SK-N-SH (cell line): ENCODE results near the gene INO80D. TPM values are rescaled to one million over a fixed set of nuclear protein-coding genes. Genes with fewer than 3 reads are reported as not detected.

Experiments used
- CTCF ChIA-PET: fragments of 300-600, 350-600 bp; formaldehyde crosslinking; extraction: SDS; loops from one replicate; lab custom pipeline; 2021; lab: Yijun Ruan, JAX
- POLR2A ChIA-PET: fragments of 350-600 bp; sonication (Branson Sonifier 250); formaldehyde crosslinking; extraction: SDS; loops from one replicate; lab custom pipeline; 2020; ENCODE audit warnings: antibody characterized with exemption, inconsistent platforms; lab: Yijun Ruan, JAX
- DNase-seq: peaks from one replicate; pipeline ENCODE4 v3.0.0; 2012
- H2AFZ ChIP-seq: fragments of 200-600 bp; sonication (generic); 2 replicates; pipeline ENCODE4 v1.8.1; 2016; ENCODE audit warnings: antibody characterized with exemption, mild to moderate bottlenecking, low read depth
- H3F3A ChIP-seq: fragments of 200-600 bp; sonication (generic); replicated peaks from 2 replicates; pipeline ENCODE3; 2016; ENCODE audit warnings: antibody characterized with exemption, mild to moderate bottlenecking; ENCODE audit not compliant: insufficient read depth
- H3K27ac ChIP-seq, 2 experiments: fragments of 200-500 bp in 1 of 2; fragments of 200-600 bp in 1 of 2; sonication (Bioruptor generic) in 1 of 2; sonication (generic), shearing (Covaris generic) in 1 of 2; 2 replicates each; pipeline versions ENCODE4 v1.5.1 to v1.6.1; 2014 to 2016; ENCODE audit warnings: low read depth in 2 of 2, inconsistent platforms in 1 of 2, low read length in 1 of 2, mild to moderate bottlenecking in 1 of 2, mixed read lengths in 1 of 2
- H3K27me3 ChIP-seq: fragments of 200-600 bp; sonication (generic), shearing (Covaris generic); 2 replicates; pipeline ENCODE4 v1.6.1; 2016; ENCODE audit warnings: mixed run types; ENCODE audit not compliant: insufficient read depth
- H3K36me3 ChIP-seq, 2 experiments: fragments of 200-500 bp in 1 of 2; fragments of 200-600 bp in 1 of 2; sonication (Bioruptor generic) in 1 of 2; sonication (generic) in 1 of 2; replicated peaks in 1 of 2; 2 replicates each; pipeline versions ENCODE3 to v1.5.1; 2014 to 2016; ENCODE audit warnings: low read length in 1 of 2, mild to moderate bottlenecking in 1 of 2; ENCODE audit not compliant: insufficient read depth in 2 of 2, control insufficient read depth in 1 of 2
- H3K4me1 ChIP-seq, 2 experiments: fragments of 200-500 bp in 1 of 2; fragments of 200-600 bp in 1 of 2; sonication (Bioruptor generic) in 1 of 2; sonication (generic), shearing (Covaris generic) in 1 of 2; 2 replicates each; pipeline versions ENCODE4 v1.5.1 to v1.6.1; 2014 to 2016; ENCODE audit warnings: low read depth in 1 of 2, low read length in 1 of 2, mixed run types in 1 of 2; ENCODE audit not compliant: insufficient read depth in 2 of 2, control insufficient read depth in 1 of 2
- H3K4me2 ChIP-seq: fragments of 200-600 bp; sonication (generic), shearing (Covaris generic); 2 replicates; pipeline ENCODE4 v1.6.1; 2017; ENCODE audit warnings: mixed run types
- H3K4me3 ChIP-seq, 2 experiments: fragments of 200-500 bp in 1 of 2; fragments of 200-600 bp in 1 of 2; sonication (Bioruptor generic) in 1 of 2; sonication (generic), shearing (Covaris generic) in 1 of 2; 2 replicates each; pipeline versions ENCODE4 v1.5.1 to v1.8.1; 2014 to 2016; ENCODE audit warnings: low read depth in 2 of 2, inconsistent platforms in 1 of 2, low read length in 1 of 2, mild to moderate bottlenecking in 1 of 2, mixed read lengths in 1 of 2, moderate library complexity in 1 of 2
- H3K79me2 ChIP-seq: fragments of 200-600 bp; sonication (generic); 2 replicates; pipeline ENCODE4 v1.8.1; 2017; ENCODE audit warnings: mild to moderate bottlenecking; ENCODE audit not compliant: insufficient read depth
- H3K9ac ChIP-seq: fragments of 200-600 bp; sonication (generic); 2 replicates; pipeline ENCODE4 v1.6.1; 2017; ENCODE audit warnings: mixed run types
- H3K9me2 ChIP-seq: fragments of 200-600 bp; sonication (generic); 2 replicates; pipeline ENCODE4 v1.6.1; 2017; ENCODE audit warnings: mixed run types
- H3K9me3 ChIP-seq: fragments of 200-600 bp; sonication (generic); 2 replicates; pipeline ENCODE4 v1.6.1; 2017; ENCODE audit warnings: mixed run types, mild to moderate bottlenecking, moderate library complexity
- H4K20me1 ChIP-seq: fragments of 200-600 bp; sonication (generic); 2 replicates; pipeline ENCODE4 v1.6.1; 2017; ENCODE audit warnings: mild to moderate bottlenecking, mixed run types; ENCODE audit not compliant: insufficient read depth
- CHD2 ChIP-seq: fragments of 150-350 bp; IDR thresholded peaks from 2 replicates; pipeline ENCODE4 v1.6.1; 2018; ENCODE audit warnings: low read length; ENCODE audit not compliant: partially characterized antibody
- CTCF ChIP-seq: fragments of 200-600 bp; sonication (generic); IDR thresholded peaks from 2 replicates; pipeline ENCODE4 v1.6.1; 2017; ENCODE audit warnings: antibody characterized with exemption, mild to moderate bottlenecking, moderate library complexity
- EP300 ChIP-seq, 2 experiments: IDR thresholded peaks; 2 replicates each; pipeline versions ENCODE4 v1.4.0 to v1.6.1; 2012; ENCODE audit warnings: borderline replicate concordance in 1 of 2, low read depth in 1 of 2, low read length in 1 of 2
- FOSL2 ChIP-seq: IDR thresholded peaks from 2 replicates; pipeline ENCODE4 v1.4.0; 2012; ENCODE audit warnings: low read depth, mild to moderate bottlenecking, moderate library complexity, borderline replicate concordance
- GABPA ChIP-seq: IDR thresholded peaks from 2 replicates; pipeline ENCODE4 v1.4.0; 2012; ENCODE audit warnings: low read depth, mild to moderate bottlenecking
- GATA2 ChIP-seq: sonication (generic); formaldehyde crosslinking; IDR thresholded peaks from 2 replicates; pipeline ENCODE4 v1.5.0; 2020; ENCODE audit warnings: mild to moderate bottlenecking, missing genetic modification reagents
- IRF3 ChIP-seq: fragments of 150-350 bp; IDR thresholded peaks from 2 replicates; pipeline ENCODE4 v1.6.1; 2016; ENCODE audit warnings: mild to moderate bottlenecking, low read depth, low read length
- JUND ChIP-seq: IDR thresholded peaks from 2 replicates; pipeline ENCODE4 v1.4.0; 2012
- MEF2A ChIP-seq: IDR thresholded peaks from 2 replicates; pipeline ENCODE4 v1.4.0; 2012; ENCODE audit warnings: low read depth, borderline replicate concordance
- MXI1 ChIP-seq: IDR thresholded peaks from 2 replicates; pipeline ENCODE4 v1.6.1; 2012; ENCODE audit warnings: mild to moderate bottlenecking, low read depth, low read length, improper control_type of control experiment
- NFIC ChIP-seq: IDR thresholded peaks from 2 replicates; pipeline ENCODE4 v1.4.0; 2012; ENCODE audit warnings: borderline replicate concordance
- NRF1 ChIP-seq: IDR thresholded peaks from 2 replicates; pipeline ENCODE4 v1.6.1; 2012; ENCODE audit warnings: low read depth, mild to moderate bottlenecking, low read length
- POLR2AphosphoS5 ChIP-seq: IDR thresholded peaks from 2 replicates; pipeline ENCODE4 v1.6.1; 2012; ENCODE audit warnings: low read depth, low read length
- RCOR1 ChIP-seq: fragments of 150-350 bp; IDR thresholded peaks from 2 replicates; pipeline ENCODE4 v1.6.1; 2017; ENCODE audit warnings: antibody characterized with exemption, low read length
- RXRA ChIP-seq: IDR thresholded peaks from 2 replicates; pipeline ENCODE4 v1.4.0; 2012; ENCODE audit warnings: low read depth, mild to moderate bottlenecking, borderline replicate concordance
- SIN3A ChIP-seq: IDR thresholded peaks from 2 replicates; pipeline ENCODE4 v1.6.1; 2012; ENCODE audit warnings: low read depth, mild to moderate bottlenecking, low read length, moderate library complexity, borderline replicate concordance
- TAF1 ChIP-seq: IDR thresholded peaks from 2 replicates; pipeline ENCODE4 v1.6.1; 2012; ENCODE audit warnings: low read depth, mild to moderate bottlenecking, low read length, moderate library complexity, borderline replicate concordance
- TCF12 ChIP-seq: IDR thresholded peaks from 2 replicates; pipeline ENCODE4 v1.4.0; 2012
- TEAD4 ChIP-seq: IDR thresholded peaks from 2 replicates; pipeline ENCODE4 v1.4.0; 2012; ENCODE audit warnings: mild to moderate bottlenecking, borderline replicate concordance; ENCODE audit not compliant: insufficient read depth
- ZBTB33 ChIP-seq: IDR thresholded peaks from 2 replicates; pipeline ENCODE4 v1.4.0; 2012; ENCODE audit warnings: low read depth, borderline replicate concordance
- WGBS: methylation state at CpG from one replicate; pipeline ENCODE4 v1.1.6; 2017; ENCODE audit warnings: low lambda C conversion rate; 5-methylcytosine and 5-hydroxymethylcytosine counted together
- polyA plus RNA-seq, 3 experiments: library from polyadenylated mRNA; depleted of rRNA; stranded (reverse); fragments of >200 nt; gene quantifications; 2 replicates each; pipeline ENCODE4 v1.2.3, GENCODE V29; 2012

The INO80D gene
- polyA plus RNA-seq, 1 of the 3 experiments (the other 2 are of a cell fraction), result 0.69 TPM

GRCh38 chr2:206068207-206068606, 17.8 kb downstream of the INO80D start:
- CTCF ChIA-PET, result interaction anchor here (0.8 kb wide), 1 partner anchor 14 kb away, joined by 3 read pairs; no protein-coding TSS in a partner anchor
- peaks cover 62% of the 10 kb centered on the region for H3K79me2 ChIP-seq

More at GRCh38 chr2:206068207-206068606, 17.8 kb downstream of the INO80D start:
- WGBS, result 100% methylated on average over 1 of the region's 1 CpG
- H3K27ac ChIP-seq, result no peak overlapping the region
- no peaks in the 10 kb centered on the region for H3K9me2 ChIP-seq
- no peaks in the 10 kb centered on the region for H4K20me1 ChIP-seq
- H3K9ac ChIP-seq, result no peak overlapping the region
- peaks cover 0 to 8% of the 10 kb centered on the region in 2 experiments for H3K36me3 ChIP-seq
- no peak overlapping the region for H3K4me3 ChIP-seq
- H3K4me1 ChIP-seq, result no peaks in the 10 kb centered on the region
- H3K9me3 ChIP-seq, result no peaks in the 10 kb centered on the region
- H3K27me3 ChIP-seq, result no peaks in the 10 kb centered on the region
- no peak overlapping the region for H2AFZ ChIP-seq
- POLR2A ChIA-PET, result no interaction called here
- no peak overlapping the region for H3K4me2 ChIP-seq
- no peak for DNase-seq
- no peak for TF ChIP-seq RCOR1
- TF ChIP-seq JUND, result no peak
- no peak for TF ChIP-seq TEAD4
- TF ChIP-seq NFIC, result no peak
- no peak for TF ChIP-seq GABPA
- no peak for TF ChIP-seq NRF1
- TF ChIP-seq CHD2, result no peak
- TF ChIP-seq TCF12, result no peak
- no peak for TF ChIP-seq EP300 (IDR thresholded peaks at IDR 0.05; ENCODE audit: borderline replicate concordance in 1 of 2, low read depth in 1 of 2, low read length in 1 of 2)
- no peak for TF ChIP-seq GATA2 (CRISPR knock-in tag)
- TF ChIP-seq RXRA, result no peak
- TF ChIP-seq MXI1, result no peak
- TF ChIP-seq CTCF, result no peak
- TF ChIP-seq SIN3A, result no peak
- no peak for TF ChIP-seq TAF1
- no peak for TF ChIP-seq ZBTB33
- TF ChIP-seq FOSL2, result no peak
- no peak for TF ChIP-seq POLR2AphosphoS5
- no peak for TF ChIP-seq IRF3
- no peak for TF ChIP-seq MEF2A
- no peaks in the 10 kb centered on the region for H3F3A ChIP-seq
